Lung (tissue), 12 donors: ENCODE results near the gene CACNA1I. TPM values are rescaled to one million over a fixed set of nuclear protein-coding genes. Genes with fewer than 3 reads are reported as not detected.

ENCODE experiments used
- ATAC-seq: fragments of 200-7000 bp; cut with Tn5 transposase; one replicate; pipeline ENCODE4 v1.9.1; 2020; ENCODE audit warnings: moderate number of reproducible peaks; ENCODE audit not compliant: insufficient read depth, low FRiP score
- DNase-seq, 3 donors: peaks; one replicate each; pipeline ENCODE4 v3.0.0-alpha.2; 2013 to 2017
- H3K27ac ChIP-seq, 2 donors: one replicate each; pipeline ENCODE4 v1.5.1; 2013; ENCODE audit warnings: mild to moderate bottlenecking in 2 of 2, moderate library complexity in 2 of 2, control low read depth in 1 of 2, inconsistent platforms in 1 of 2, low read depth in 1 of 2, low read length in 1 of 2
- H3K27me3 ChIP-seq, 3 donors: one replicate each; pipeline ENCODE4 v1.5.1; 2013; ENCODE audit warnings: low read length in 2 of 3; ENCODE audit not compliant: control insufficient read depth in 3 of 3, insufficient read depth in 3 of 3
- H3K36me3 ChIP-seq, 4 donors: one replicate each; pipeline ENCODE4 v1.5.1; 2013; ENCODE audit warnings: low read length in 4 of 4, mild to moderate bottlenecking in 1 of 4, moderate library complexity in 1 of 4; ENCODE audit not compliant: control insufficient read depth in 4 of 4, insufficient read depth in 4 of 4
- H3K4me1 ChIP-seq, 5 donors: one replicate each; pipeline ENCODE4 v1.5.1; 2013; ENCODE audit warnings: low read length in 5 of 5, mild to moderate bottlenecking in 2 of 5, moderate library complexity in 1 of 5; ENCODE audit not compliant: control insufficient read depth in 5 of 5, insufficient read depth in 5 of 5
- H3K4me3 ChIP-seq: one replicate; pipeline ENCODE4 v1.5.1; 2013; ENCODE audit warnings: mild to moderate bottlenecking, control low read depth, moderate library complexity
- H3K9ac ChIP-seq, 2 donors: one replicate each; pipeline ENCODE4 v1.5.1; 2013; ENCODE audit warnings: low read length in 2 of 2, control low read depth in 1 of 2; ENCODE audit not compliant: insufficient read depth in 1 of 2
- H3K9me3 ChIP-seq, 4 donors: one replicate each; pipeline ENCODE4 v1.5.1; 2013; ENCODE audit warnings: low read length in 3 of 4, mild to moderate bottlenecking in 1 of 4, moderate library complexity in 1 of 4; ENCODE audit not compliant: control insufficient read depth in 4 of 4, insufficient read depth in 3 of 4
- WGBS, 2 donors: extraction: QIAGEN DNeasy Blood & Tissue Kit; methylation state at CpG; one replicate each; pipeline ENCODE4 v1.1.7; 2013; 5-methylcytosine and 5-hydroxymethylcytosine counted together
- polyA plus RNA-seq, 2 donors: library from polyadenylated mRNA; stranded (reverse); fragments of 200-250 nt; gene quantifications; one replicate each; pipeline ENCODE4 v1.2.1, GENCODE V29; 2013
- total RNA-seq, 2 donors: library from RNA; depleted of rRNA in 1 of 2; stranded (reverse); fragments of >200 nt in 1 of 2; gene quantifications; one replicate each; pipeline ENCODE4 v1.2.1, GENCODE V29; 2014 to 2021
- TF ChIP-seq, protein P1 (sequence below): IDR thresholded peaks from 2 replicates; pipeline ENCODE4 v1.5.1; 2012; ENCODE audit warnings: mild to moderate bottlenecking; ENCODE audit errors: control extremely low read depth, extremely low read depth
- donor health status: control.
- donor health status: control.
- donor health status: Bipolar disorder and iron deficiency.
- donor health status: healthy.
- donor health status: DM: yes; HTN: yes; CAD: no.

The CACNA1I gene
- total and polyA plus RNA-seq, 4 donors, result 0.07 to 0.22 (median 0.16) TPM

DNA sequence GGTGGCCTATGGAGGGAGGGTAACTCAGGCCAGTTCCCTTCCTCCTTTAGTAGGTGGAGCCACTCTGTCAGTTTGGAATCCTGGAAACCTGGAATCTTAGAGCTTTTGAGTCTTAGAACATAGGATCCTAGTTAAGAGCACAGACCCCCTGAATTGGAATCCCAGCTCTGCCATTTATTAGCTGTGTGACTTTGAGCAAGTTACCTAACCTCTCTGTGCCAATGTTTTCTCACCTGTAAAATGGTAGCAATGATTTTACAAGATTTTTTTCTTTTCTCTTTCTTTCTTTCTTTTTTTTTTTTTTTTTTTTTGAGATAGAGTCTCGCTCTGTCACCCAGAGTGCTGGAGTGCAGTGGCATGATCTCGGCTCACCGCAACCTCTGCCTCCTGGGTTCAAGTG lies 17.1 kb upstream of the CACNA1I start:
- TF ChIP-seq, protein P1, sequence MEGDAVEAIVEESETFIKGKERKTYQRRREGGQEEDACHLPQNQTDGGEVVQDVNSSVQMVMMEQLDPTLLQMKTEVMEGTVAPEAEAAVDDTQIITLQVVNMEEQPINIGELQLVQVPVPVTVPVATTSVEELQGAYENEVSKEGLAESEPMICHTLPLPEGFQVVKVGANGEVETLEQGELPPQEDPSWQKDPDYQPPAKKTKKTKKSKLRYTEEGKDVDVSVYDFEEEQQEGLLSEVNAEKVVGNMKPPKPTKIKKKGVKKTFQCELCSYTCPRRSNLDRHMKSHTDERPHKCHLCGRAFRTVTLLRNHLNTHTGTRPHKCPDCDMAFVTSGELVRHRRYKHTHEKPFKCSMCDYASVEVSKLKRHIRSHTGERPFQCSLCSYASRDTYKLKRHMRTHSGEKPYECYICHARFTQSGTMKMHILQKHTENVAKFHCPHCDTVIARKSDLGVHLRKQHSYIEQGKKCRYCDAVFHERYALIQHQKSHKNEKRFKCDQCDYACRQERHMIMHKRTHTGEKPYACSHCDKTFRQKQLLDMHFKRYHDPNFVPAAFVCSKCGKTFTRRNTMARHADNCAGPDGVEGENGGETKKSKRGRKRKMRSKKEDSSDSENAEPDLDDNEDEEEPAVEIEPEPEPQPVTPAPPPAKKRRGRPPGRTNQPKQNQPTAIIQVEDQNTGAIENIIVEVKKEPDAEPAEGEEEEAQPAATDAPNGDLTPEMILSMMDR, result no peak
- Histone ChIP-seq H3K9me3 (no peaks in the 10 kb centered on the region), H3K36me3 (no peaks in the 10 kb centered on the region), H3K9ac (no peak overlapping the region), H3K27ac (no peak overlapping the region), H3K4me1 (peaks cover 0 to 4% (median 2%) of the 10 kb centered on the region in 5 donors), H3K27me3 (peaks cover 0 to 42% (median 17%) of the 10 kb centered on the region in 3 donors), H3K4me3 (no peak overlapping the region)
- WGBS, 2 donors, result 63 to 100% methylated on average over 3 of the region's 3 CpGs
- DNase-seq, result no peak
- no peak for ATAC-seq

GRCh38 chr22:39554151-39554550 lies 16.4 kb upstream of the CACNA1I start:
- H3K9me3 ChIP-seq, result no peaks in the 10 kb centered on the region
- ATAC-seq (no peak), DNase-seq (no peak)
- WGBS, 2 donors, result 56 to 60% methylated on average over 3 of the region's 3 CpGs
- no peak overlapping the region for H3K4me3 ChIP-seq
- TF ChIP-seq, protein P1, result no peak
- H3K27ac ChIP-seq, result no peak overlapping the region
- H3K4me1 ChIP-seq, result peaks cover 0 to 9% (median 5%) of the 10 kb centered on the region in 5 donors
- H3K36me3 ChIP-seq, result no peaks in the 10 kb centered on the region
- H3K9ac ChIP-seq, result no peak overlapping the region
- peaks cover 0 to 46% (median 17%) of the 10 kb centered on the region in 3 donors for H3K27me3 ChIP-seq

GRCh38 chr22:39556970-39557841 lies 13.3 kb upstream of the CACNA1I start:
- DNase-seq (peak; percentile 33 to 53 (median 47)), ATAC-seq (no peak)
- WGBS, 2 donors, result 7 to 8% methylated on average over 46 to 72 of the region's 72 CpGs
- no peaks in the 10 kb centered on the region for H3K36me3 ChIP-seq
- H3K4me1 ChIP-seq, result peaks cover 0 to 14% (median 7%) of the 10 kb centered on the region in 5 donors
- no peaks in the 10 kb centered on the region for H3K9me3 ChIP-seq
- H3K9ac ChIP-seq, result no peak overlapping the region
- no peak overlapping the region for H3K27ac ChIP-seq
- TF ChIP-seq, protein P1, result no peak
- H3K4me3 ChIP-seq, result no peak overlapping the region
- peaks cover 0 to 59% (median 17%) of the 10 kb centered on the region in 3 donors for H3K27me3 ChIP-seq
